ENCODE data around the gene LBX1.

DNA sequence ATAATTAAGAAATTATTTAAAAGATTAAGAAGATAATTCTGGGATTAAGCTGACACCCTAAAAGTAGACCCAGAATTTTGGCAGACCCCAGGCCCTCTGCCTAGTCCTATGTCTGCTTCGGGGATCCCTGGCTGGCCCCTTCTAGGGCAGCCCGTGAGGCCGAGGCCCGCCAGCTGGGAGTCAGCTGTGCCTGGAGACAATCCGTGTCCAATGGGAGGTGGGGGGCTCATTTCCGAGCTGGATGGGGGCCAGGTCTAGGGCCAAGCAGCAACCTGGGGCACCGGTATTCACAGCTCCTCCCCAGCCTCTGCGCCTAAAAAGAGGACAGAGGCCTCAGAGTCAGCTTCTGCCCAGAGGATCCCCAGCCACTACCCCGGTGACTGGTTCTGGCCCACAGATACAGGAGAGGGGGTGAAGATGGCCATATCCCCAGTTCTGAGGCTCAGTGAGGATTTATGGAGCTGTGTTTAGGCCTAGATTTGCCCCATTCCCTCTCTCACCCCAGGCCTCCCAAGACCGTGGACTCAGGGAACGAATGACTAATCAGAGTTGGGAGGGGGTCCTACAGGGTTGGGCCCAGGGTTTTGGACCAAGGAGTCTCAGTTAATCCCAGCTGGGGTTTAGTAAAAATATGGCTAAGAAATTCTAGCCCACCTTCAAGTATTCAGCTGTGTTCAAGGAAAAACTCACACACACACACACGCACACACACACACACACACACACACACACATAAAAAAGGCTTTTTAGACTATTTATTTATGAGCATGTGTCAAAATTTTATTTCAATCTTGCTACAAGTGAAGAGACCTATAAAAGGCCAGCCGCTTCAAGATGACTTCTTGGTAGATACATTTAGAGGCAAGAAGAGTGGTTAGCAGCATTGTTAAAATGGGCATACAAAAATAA lies 37.4 kb upstream of the LBX1 start:
- no peak for TF ChIP-seq POLR2A (IDR thresholded peaks at IDR 0.05)
- TF ChIP-seq, protein P1, sequence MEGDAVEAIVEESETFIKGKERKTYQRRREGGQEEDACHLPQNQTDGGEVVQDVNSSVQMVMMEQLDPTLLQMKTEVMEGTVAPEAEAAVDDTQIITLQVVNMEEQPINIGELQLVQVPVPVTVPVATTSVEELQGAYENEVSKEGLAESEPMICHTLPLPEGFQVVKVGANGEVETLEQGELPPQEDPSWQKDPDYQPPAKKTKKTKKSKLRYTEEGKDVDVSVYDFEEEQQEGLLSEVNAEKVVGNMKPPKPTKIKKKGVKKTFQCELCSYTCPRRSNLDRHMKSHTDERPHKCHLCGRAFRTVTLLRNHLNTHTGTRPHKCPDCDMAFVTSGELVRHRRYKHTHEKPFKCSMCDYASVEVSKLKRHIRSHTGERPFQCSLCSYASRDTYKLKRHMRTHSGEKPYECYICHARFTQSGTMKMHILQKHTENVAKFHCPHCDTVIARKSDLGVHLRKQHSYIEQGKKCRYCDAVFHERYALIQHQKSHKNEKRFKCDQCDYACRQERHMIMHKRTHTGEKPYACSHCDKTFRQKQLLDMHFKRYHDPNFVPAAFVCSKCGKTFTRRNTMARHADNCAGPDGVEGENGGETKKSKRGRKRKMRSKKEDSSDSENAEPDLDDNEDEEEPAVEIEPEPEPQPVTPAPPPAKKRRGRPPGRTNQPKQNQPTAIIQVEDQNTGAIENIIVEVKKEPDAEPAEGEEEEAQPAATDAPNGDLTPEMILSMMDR (IDR thresholded peaks at IDR 0.05), result no peak
